NB4 (cell line): ENCODE results near the gene SP5.

ENCODE experiments used
- DNase-seq: peaks from one replicate; pipeline ENCODE4 v3.0.0; 2010; ENCODE audit warnings: low read depth
- H3K4me3 ChIP-seq: one replicate; pipeline ENCODE4 v1.5.1; 2011; ENCODE audit warnings: mild to moderate bottlenecking, low read depth, low read length, moderate library complexity
- CTCF ChIP-seq: IDR thresholded peaks from one replicate; pipeline ENCODE4 v1.5.1; 2012; ENCODE audit warnings: low read depth, low read length
- MYC ChIP-seq: IDR thresholded peaks from 2 replicates; pipeline ENCODE4 v1.6.1; 2011; ENCODE audit warnings: low read depth, low read length
- POLR2A ChIP-seq: IDR thresholded peaks from 2 replicates; pipeline ENCODE4 v1.6.1; 2011; ENCODE audit warnings: mild to moderate bottlenecking; ENCODE audit not compliant: insufficient read length; ENCODE audit errors: extremely low read depth
- TF ChIP-seq, protein P1 (sequence below): IDR thresholded peaks from 2 replicates; pipeline ENCODE4 v1.6.1; 2011; ENCODE audit warnings: low read depth, low read length

SP5 gene

DNA sequence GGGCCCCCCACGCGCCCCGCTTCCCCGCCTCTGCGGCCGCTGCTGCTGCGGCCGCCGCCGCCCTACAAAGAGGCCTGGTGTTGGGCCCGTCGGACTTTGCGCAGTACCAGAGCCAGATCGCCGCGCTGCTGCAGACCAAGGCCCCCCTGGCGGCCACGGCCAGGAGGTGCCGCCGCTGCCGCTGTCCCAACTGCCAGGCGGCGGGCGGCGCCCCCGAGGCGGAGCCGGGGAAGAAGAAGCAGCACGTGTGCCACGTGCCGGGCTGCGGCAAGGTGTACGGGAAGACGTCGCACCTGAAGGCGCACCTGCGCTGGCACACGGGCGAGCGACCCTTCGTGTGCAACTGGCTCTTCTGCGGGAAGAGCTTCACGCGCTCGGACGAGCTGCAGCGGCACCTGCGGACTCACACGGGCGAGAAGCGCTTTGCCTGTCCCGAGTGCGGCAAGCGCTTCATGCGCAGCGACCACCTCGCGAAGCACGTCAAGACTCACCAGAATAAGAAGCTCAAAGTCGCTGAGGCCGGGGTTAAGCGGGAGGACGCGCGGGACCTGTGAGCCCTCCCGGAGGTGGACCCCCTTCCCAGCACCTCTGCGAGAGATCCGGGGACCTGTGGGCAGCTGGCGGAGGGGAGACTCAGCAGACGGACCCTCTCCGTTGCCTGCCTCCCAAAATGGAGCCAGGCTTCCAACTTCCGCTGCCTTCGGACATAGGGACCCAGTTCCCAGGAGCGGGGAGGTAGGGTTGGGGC, 1.9 kb downstream of the SP5 start:
- TF ChIP-seq POLR2A (no peak), MYC (no peak), CTCF (no peak)
- TF ChIP-seq, protein P1, sequence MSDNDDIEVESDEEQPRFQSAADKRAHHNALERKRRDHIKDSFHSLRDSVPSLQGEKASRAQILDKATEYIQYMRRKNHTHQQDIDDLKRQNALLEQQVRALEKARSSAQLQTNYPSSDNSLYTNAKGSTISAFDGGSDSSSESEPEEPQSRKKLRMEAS: no peak

GRCh38 chr2:170717599-170717963, 2.4 kb downstream of the SP5 start:
- DNase-seq: no peak
- TF ChIP-seq CTCF (no peak), MYC (no peak), POLR2A (no peak)
- TF ChIP-seq, protein P1: no peak
- H3K4me3 ChIP-seq: no peak overlapping the region

More for the DNA sequence above, 1.9 kb downstream of the SP5 start:
- H3K4me3 ChIP-seq: no peak overlapping the region
- DNase-seq: no peak

GRCh38 chr2:170717991-170718589, 3.0 kb downstream of the SP5 start:
- no peak for DNase-seq
- no peak for TF ChIP-seq CTCF
- TF ChIP-seq, protein P1: no peak
- no peak for TF ChIP-seq MYC
- no peak for TF ChIP-seq POLR2A
- H3K4me3 ChIP-seq: no peak overlapping the region

DNA sequence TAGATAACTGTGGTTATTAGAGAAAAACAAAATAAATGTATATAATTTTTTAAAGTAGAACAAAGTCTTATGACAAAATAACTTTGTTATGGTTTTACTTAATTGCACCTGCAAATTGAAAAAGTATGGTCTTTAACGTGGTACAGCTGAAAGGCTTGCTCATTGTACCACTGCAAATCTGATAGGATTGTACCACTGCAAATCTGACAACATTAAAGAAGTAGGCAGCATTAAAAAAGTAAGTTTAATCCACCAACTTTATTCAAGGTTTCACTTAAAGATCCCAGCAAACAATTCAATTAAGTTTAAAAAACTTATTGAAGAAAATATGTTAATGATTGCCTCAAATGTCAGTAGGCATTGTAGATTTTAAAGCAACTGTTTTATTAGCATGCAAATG, 4.7 kb downstream of the SP5 start:
- TF ChIP-seq, protein P1: no peak
- TF ChIP-seq MYC: no peak
- no peak for TF ChIP-seq POLR2A
- no peak for TF ChIP-seq CTCF
- no peak overlapping the region for H3K4me3 ChIP-seq
- DNase-seq: no peak

DNA sequence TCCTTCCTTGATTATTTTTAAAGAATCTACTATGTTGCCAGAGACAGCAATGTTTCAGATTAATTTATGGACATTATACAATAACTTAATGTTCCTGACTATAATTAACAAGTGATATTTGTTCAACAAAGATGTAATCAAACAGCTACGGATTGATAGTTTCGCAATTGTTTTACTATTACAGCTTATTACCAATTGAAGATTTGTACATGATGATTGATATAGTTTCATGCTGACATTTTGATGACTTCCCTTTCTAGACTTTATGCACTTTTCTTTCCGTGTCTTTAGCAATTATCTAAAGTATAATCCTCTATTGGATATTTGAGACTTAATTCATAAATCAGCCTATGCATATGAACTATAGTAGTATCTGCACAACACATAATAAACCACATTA, 6.5 kb downstream of the SP5 start:
- TF ChIP-seq, protein P1: no peak
- TF ChIP-seq MYC (no peak), CTCF (no peak), POLR2A (no peak)
- no peak overlapping the region for H3K4me3 ChIP-seq
- DNase-seq: no peak
